Measurements from ENCODE around the gene PTPRM. TPM values are rescaled to one million over a fixed set of nuclear protein-coding genes. Genes with fewer than 3 reads are reported as not detected.

Gene PTPRM
- total RNA-seq, 2 donors from 2014 or later: 80.1 to 106 TPM

DNA sequence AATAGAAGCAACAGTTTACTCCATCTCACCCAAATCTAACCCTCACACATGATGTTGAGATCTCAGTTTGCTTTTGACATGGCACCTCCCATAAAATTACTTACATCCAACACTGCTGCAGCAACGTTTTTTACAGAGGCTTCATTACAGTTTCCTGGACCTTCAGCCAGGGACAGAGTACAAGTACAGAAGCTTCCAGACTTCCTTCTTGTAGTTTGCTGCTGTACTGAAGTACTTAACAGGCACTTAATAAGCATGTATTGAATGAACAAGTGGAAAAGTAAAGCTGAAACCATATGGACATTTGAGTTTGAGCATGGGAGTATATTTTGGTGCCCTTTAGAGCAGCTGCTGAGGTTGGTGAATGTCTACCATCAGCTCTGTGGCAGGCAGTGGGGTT, 514.2 kb downstream of the PTPRM start:
- no peak overlapping the region for H3K4me3 ChIP-seq
- DNase-seq (ENCODE audit: low spot score): no peak
- H3K36me3 ChIP-seq: peaks cover 6% of the 10 kb centered on the region
- H3K27ac ChIP-seq: no peak overlapping the region
- no peaks in the 10 kb centered on the region for H3K9me3 ChIP-seq
- H3K4me1 ChIP-seq: no peaks in the 10 kb centered on the region
- no peaks in the 10 kb centered on the region for H3K27me3 ChIP-seq
- TF ChIP-seq, protein P1, sequence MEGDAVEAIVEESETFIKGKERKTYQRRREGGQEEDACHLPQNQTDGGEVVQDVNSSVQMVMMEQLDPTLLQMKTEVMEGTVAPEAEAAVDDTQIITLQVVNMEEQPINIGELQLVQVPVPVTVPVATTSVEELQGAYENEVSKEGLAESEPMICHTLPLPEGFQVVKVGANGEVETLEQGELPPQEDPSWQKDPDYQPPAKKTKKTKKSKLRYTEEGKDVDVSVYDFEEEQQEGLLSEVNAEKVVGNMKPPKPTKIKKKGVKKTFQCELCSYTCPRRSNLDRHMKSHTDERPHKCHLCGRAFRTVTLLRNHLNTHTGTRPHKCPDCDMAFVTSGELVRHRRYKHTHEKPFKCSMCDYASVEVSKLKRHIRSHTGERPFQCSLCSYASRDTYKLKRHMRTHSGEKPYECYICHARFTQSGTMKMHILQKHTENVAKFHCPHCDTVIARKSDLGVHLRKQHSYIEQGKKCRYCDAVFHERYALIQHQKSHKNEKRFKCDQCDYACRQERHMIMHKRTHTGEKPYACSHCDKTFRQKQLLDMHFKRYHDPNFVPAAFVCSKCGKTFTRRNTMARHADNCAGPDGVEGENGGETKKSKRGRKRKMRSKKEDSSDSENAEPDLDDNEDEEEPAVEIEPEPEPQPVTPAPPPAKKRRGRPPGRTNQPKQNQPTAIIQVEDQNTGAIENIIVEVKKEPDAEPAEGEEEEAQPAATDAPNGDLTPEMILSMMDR (IDR thresholded peaks at IDR 0.05): no peak

DNA sequence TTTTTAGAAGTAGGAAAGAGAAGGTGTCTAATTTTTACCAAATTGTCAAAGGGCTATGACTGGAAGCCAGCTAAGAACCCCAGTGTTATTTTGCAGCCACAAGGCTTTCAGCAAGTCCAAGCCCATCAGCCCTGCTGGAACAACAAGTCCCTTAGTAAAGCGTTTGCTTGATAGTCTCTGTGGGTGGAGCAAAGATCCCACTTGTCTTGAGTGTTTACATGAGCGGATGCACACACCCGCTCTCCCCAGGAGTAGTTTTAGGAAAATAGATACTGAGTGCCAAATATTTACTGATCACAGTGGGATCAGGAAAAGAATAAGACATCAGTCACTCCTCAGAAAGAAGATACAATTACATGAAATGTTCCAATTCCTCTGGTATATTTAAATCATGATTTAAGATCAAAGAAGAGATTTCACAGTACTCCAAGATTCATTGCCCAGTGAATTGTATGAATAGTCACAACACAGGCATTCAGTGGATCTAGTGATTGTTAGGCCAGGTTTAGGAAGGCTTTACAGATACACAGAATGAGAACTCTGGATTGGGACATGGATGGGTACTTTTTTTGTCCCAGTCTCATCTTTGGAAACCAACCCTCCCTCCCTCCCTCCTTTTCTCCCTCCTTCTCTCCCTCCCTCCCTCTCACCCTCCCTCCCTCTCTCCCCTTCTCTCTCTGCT, 514.9 kb downstream of the PTPRM start:
- H3K4me3 ChIP-seq: no peak overlapping the region
- no peak overlapping the region for H3K27ac ChIP-seq
- H3K4me1 ChIP-seq: no peaks in the 10 kb centered on the region
- DNase-seq (ENCODE audit: low spot score): no peak
- H3K36me3 ChIP-seq: peaks cover 8% of the 10 kb centered on the region
- TF ChIP-seq, protein P1 (IDR thresholded peaks at IDR 0.05): no peak
- H3K27me3 ChIP-seq: no peaks in the 10 kb centered on the region
- H3K9me3 ChIP-seq: no peaks in the 10 kb centered on the region

DNA sequence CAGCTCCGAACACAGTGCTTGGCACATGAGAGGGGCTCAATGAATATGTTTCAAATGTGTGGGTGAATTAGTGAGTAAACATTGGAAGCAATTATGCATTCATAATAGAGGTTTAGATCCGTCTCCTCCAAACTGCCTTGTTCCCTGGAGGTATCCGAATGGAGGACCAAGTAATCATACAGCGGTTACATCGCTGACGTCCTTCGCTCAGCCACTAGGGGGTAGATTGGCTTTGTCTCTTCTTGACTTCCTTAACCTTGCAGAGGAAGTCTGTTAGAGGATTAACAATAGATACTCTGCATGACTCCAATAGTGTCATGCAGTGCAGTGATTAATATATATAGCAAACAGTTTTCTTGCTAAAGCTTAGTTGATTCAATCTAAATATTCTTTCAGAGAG, 517.0 kb downstream of the PTPRM start:
- H3K36me3 ChIP-seq: peaks cover 8% of the 10 kb centered on the region
- DNase-seq (ENCODE audit: low spot score): no peak
- no peaks in the 10 kb centered on the region for H3K27me3 ChIP-seq

DNA sequence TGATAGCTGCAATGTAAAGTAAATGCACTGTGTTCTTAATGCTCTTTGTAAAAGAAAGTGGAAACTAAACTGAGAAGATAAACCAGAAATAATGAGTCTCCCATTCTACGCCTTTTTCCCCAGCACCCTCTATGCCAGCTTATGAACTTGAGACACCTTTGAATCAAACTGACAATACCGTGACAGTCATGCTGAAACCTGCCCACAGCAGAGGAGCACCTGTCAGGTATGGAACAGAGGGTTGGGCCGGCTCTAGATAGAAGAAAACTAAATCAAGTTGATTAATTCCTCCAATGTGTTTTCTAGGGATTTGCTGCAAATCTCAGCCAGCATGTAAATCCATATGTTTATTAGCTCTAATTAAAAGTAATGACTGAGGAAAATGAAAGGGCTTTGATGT, 521.5 kb downstream of the PTPRM start:
- no peak overlapping the region for H3K4me3 ChIP-seq
- no peaks in the 10 kb centered on the region for H3K4me1 ChIP-seq
- H3K27ac ChIP-seq: no peak overlapping the region
- no peaks in the 10 kb centered on the region for H3K9me3 ChIP-seq
- H3K36me3 ChIP-seq: peaks cover 8% of the 10 kb centered on the region
- no peaks in the 10 kb centered on the region for H3K27me3 ChIP-seq
- no peak for DNase-seq (ENCODE audit: low spot score)
- TF ChIP-seq, protein P1 (IDR thresholded peaks at IDR 0.05): no peak

More for the DNA sequence above, 517.0 kb downstream of the PTPRM start:
- no peaks in the 10 kb centered on the region for H3K9me3 ChIP-seq
- no peaks in the 10 kb centered on the region for H3K4me1 ChIP-seq
- no peak overlapping the region for H3K4me3 ChIP-seq
- TF ChIP-seq, protein P1 (IDR thresholded peaks at IDR 0.05): peak in 1 of 2 donors; percentile 66
- no peak overlapping the region for H3K27ac ChIP-seq

DNA sequence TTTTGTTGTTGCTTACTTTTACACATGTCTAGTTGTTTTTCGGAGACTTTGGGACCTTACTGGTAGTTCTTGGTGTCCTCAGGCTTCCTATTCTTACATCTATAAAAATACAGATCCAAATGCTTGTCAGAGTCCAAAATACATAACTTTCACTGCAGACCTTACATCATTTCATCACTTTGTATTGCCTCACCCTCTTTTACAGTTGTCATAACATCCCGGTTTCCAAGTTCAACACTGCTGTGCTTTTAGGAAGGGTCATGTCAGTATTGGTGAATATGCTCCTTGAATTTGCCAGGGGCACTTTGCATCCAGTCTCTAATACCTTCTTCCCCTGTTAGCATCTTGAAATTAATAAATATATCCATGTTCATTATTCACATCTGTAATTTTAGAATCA, 523.9 kb downstream of the PTPRM start:
- TF ChIP-seq, protein P1 (IDR thresholded peaks at IDR 0.05): no peak
- Histone ChIP-seq H3K4me1 (no peaks in the 10 kb centered on the region), H3K9me3 (no peaks in the 10 kb centered on the region), H3K36me3 (peaks cover 4% of the 10 kb centered on the region), H3K4me3 (no peak overlapping the region), H3K27ac (no peak overlapping the region), H3K27me3 (no peaks in the 10 kb centered on the region)
- DNase-seq (ENCODE audit: low spot score): no peak

Measured in right atrium auricular region (tissue), 2 donors.